Mucosa of descending colon (tissue), 3 donors: ENCODE results near the gene CCS. TPM values are rescaled to one million over a fixed set of nuclear protein-coding genes. Genes with fewer than 3 reads are reported as not detected.
"Not testable (repeated sequence)": the region's sequence is repeated elsewhere in the genome, so short reads cannot be mapped to it uniquely, and the experiment has no call there.

ENCODE experiments used
- ATAC-seq: fragments of 200-7000 bp; cut with Tn5 transposase; one replicate; pipeline ENCODE4 v1.9.1; 2020; ENCODE audit warnings: mild to moderate bottlenecking, moderate library complexity
- DNase-seq, 3 donors: peaks; one replicate each; pipeline ENCODE4 v3.0.0-alpha.2; 2020
- H3K36me3 ChIP-seq: fragments of 200-600 bp; one replicate; pipeline ENCODE4 v1.8.0; 2021; ENCODE audit warnings: low read depth, mild to moderate bottlenecking
- H3K4me1 ChIP-seq: fragments of 200-600 bp; one replicate; pipeline ENCODE4 v1.8.0; 2021; ENCODE audit warnings: low read depth, mild to moderate bottlenecking
- H3K4me3 ChIP-seq: fragments of 200-600 bp; one replicate; pipeline ENCODE4 v1.8.0; 2021; ENCODE audit warnings: mild to moderate bottlenecking
- H3K9me3 ChIP-seq: fragments of 200-600 bp; one replicate; pipeline ENCODE4 v1.8.0; 2021; ENCODE audit warnings: mild to moderate bottlenecking
- intact Hi-C, 2 donors: fragments of 100-400 bp; cut with DNase I in 1 of 2; cut with micrococcal nuclease in 1 of 2; formaldehyde crosslinking; loops; one replicate each; pipeline versions ENCODE4 v1.11.0 to v1.11.1; 2022; cut with DNase I, micrococcal nuclease
- total RNA-seq, 3 donors: library from RNA; stranded (reverse); fragmentation: NEBNext Ultra II Directional in 2 of 3; extraction: Animal tissue kit (Norgen Biotek cat#: 25700) in 2 of 3; gene quantifications; one replicate each; pipeline versions ENCODE4 v1.2.1 to v1.2.4, GENCODE V29; 2021 to 2023
- TF ChIP-seq, protein P1 (sequence below): fragments of 200-600 bp; IDR thresholded peaks from one replicate; pipeline ENCODE4 v1.8.0; 2022; ENCODE audit warnings: antibody characterized with exemption, mild to moderate bottlenecking
- donor health status: DM: no; HTN: no; CAD: no; lungs with moderate emphysema.
- donor health status: DM: no; HTN: no; CAD: no.
- donor health status: DM: no; HTN: yes; CAD: no.

The CCS gene
- total RNA-seq, 3 donors from 2014 or later = 34.9 to 50.7 (median 42.2) TPM

DNA sequence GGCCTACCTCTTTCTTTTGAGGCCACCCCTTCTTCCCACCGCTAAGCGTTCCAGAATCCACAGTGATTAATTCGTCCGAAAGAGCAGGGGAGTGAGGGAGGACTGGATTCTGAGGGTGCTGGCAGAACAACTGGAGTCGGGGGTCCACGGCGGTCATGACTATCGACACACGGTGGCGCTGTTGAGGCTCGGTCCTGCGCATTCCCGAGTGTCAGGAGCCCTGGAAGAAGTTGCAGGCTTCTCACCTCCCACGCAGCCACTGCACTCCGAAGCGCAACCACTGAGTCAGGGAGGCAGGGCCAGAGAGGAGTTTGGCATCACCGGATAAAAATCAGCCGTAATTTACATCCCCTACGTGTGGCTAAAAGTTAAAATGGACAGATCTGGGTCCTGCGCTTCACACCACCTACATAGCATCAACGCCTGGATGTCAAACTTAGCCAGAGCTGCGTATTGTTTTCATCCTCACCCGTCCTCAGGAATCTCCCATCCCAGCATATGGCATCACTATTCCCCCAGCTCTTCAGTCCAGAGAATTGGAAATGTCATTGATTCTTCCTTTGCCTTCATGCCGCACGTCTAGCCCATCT lies 13.9 kb upstream of the CCS start:
- intact Hi-C loops = loop anchor here (5.0 kb wide), 2 partner anchors 98 to 103 kb away; partner anchors contain the start of gene RBM4B (in 1 of the 2)
- Histone ChIP-seq H3K9me3 (peaks cover 11% of the 10 kb centered on the region), H3K4me3 (no peak overlapping the region), H3K4me1 (no peaks in the 10 kb centered on the region), H3K36me3 (no peaks in the 10 kb centered on the region)
- ATAC-seq (peak; percentile 87), DNase-seq (peak; percentile 67 to 84 (median 83))
- TF ChIP-seq, protein P1, sequence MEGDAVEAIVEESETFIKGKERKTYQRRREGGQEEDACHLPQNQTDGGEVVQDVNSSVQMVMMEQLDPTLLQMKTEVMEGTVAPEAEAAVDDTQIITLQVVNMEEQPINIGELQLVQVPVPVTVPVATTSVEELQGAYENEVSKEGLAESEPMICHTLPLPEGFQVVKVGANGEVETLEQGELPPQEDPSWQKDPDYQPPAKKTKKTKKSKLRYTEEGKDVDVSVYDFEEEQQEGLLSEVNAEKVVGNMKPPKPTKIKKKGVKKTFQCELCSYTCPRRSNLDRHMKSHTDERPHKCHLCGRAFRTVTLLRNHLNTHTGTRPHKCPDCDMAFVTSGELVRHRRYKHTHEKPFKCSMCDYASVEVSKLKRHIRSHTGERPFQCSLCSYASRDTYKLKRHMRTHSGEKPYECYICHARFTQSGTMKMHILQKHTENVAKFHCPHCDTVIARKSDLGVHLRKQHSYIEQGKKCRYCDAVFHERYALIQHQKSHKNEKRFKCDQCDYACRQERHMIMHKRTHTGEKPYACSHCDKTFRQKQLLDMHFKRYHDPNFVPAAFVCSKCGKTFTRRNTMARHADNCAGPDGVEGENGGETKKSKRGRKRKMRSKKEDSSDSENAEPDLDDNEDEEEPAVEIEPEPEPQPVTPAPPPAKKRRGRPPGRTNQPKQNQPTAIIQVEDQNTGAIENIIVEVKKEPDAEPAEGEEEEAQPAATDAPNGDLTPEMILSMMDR = peak; percentile 50

DNA sequence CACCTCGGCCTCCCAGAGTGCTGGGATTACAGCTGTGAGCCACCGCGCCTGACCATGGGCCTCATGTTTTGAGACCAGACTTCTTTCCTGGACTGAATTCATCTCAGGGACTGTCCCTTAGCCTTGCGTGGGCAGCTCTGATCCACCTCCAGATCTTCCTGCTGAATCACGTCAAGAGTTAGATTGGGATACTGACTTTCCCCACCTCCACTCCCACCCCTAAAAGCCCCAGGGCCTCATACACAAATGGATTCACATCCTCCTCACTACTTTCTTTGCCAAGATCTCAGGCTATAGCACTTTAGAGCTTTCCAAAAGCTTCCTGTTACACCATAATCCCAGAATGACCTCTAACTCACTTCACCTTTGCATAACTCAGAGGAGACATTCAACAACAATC lies 12.2 kb upstream of the CCS start:
- Histone ChIP-seq H3K9me3 (peaks cover 11% of the 10 kb centered on the region), H3K4me1 (no peaks in the 10 kb centered on the region), H3K4me3 (no peak overlapping the region), H3K36me3 (no peaks in the 10 kb centered on the region)
- ATAC-seq (no peak), DNase-seq (no peak)
- TF ChIP-seq, protein P1 = no peak
- intact Hi-C loops = no loop called here

DNA sequence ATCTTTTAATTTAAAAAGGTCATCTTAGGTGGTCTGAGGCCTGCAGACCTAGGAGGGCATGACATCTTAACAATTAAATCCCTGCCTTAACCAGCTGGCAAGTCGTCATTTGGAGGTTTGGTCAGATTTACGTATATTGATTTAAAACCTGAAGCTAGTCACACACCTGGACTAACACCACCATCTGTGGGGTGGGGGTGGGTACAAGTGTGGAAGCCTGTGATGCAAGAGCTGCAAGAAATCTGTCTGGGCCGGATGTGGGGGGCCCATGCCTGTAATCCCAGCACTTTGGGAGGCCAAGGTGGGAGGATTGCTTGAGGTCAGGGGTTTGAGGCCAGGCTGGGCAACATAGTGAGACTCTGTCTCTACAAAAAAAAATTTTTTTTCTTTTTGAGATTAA lies 11.7 kb upstream of the CCS start:
- Histone ChIP-seq H3K4me1 (no peaks in the 10 kb centered on the region), H3K9me3 (peaks cover 11% of the 10 kb centered on the region), H3K36me3 (no peaks in the 10 kb centered on the region), H3K4me3 (no peak overlapping the region)
- TF ChIP-seq, protein P1 = no peak
- intact Hi-C loops = no loop called here
- no peak for ATAC-seq
- DNase-seq = no peak

DNA sequence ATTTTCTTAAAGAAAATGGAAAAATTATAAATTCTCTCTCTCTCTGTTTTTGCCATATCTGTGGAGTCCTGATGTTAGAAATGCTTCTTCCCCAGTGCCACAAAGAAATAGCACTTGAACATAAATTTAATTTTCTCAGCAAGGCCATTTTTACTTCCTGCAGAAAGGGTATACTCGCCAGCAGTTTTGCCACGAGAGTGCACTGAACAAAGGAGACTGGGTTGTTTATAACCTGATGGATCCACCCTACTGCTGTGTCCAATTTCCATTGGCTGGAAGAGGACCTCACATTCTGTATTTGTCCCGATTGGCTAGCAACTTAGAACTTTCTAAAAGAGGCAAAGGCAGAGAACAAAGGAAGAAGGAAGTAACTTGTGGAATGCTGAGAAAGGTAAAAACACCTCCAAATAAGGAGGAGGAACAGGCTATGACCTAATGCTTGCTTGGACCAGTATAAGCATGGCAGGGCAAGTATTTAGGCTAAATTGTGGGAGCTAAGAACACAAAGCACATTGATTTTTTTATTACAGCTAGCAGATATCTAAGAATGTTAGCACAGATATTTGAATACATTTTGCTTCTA lies 10.3 kb upstream of the CCS start:
- H3K4me3 ChIP-seq, H3K4me1 ChIP-seq, DNase-seq, ATAC-seq, intact Hi-C loops, H3K36me3 ChIP-seq: not testable (repeated sequence)
- H3K9me3 ChIP-seq = peaks cover 11% of the 10 kb centered on the region

DNA sequence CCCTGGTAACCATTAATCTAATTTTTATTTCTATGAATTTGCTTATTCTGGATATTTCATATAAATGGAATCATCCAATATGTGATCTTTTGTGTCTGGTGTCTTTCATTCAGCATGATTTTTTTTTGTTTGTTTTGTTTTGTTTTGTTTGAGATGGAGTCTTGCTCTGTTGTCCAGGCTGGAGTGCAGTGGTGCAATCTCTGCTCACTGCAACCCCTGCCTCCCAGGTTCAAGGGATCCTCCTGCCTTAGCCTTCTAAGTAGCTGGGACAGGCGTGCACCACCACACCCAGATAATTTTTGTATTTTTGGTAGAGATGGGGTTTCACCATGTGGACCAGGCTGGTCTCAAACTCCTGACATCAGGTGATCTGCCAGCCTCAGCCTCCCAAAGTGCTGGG lies 7.5 kb upstream of the CCS start:
- H3K4me3 ChIP-seq, DNase-seq, intact Hi-C loops, H3K36me3 ChIP-seq, ATAC-seq, H3K4me1 ChIP-seq: not testable (repeated sequence)
- peaks cover 11% of the 10 kb centered on the region for H3K9me3 ChIP-seq

DNA sequence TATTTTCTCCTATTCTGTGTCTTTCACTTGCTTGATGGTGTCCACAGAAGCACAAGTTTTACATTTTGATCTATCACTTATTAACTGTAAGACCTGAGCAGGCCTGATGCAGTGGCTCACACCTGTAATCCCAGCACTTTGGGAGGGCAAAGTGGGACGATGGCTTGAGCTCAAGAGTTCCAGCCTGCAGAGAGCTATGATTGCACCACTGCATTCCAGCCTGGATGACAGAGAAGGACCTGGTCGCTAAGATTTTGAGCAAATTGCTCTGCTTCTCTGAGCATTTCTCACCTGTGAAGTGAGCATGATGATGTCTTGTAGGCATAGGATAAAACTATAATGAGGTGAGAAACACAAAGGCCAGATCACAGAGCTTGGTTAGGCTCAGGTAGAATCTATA lies 6.8 kb upstream of the CCS start:
- H3K4me3 ChIP-seq = no peak overlapping the region
- intact Hi-C loops = no loop called here
- no peaks in the 10 kb centered on the region for H3K4me1 ChIP-seq
- TF ChIP-seq, protein P1 = no peak
- H3K36me3 ChIP-seq = no peaks in the 10 kb centered on the region
- peaks cover 11% of the 10 kb centered on the region for H3K9me3 ChIP-seq
- no peak for ATAC-seq
- no peak for DNase-seq

DNA sequence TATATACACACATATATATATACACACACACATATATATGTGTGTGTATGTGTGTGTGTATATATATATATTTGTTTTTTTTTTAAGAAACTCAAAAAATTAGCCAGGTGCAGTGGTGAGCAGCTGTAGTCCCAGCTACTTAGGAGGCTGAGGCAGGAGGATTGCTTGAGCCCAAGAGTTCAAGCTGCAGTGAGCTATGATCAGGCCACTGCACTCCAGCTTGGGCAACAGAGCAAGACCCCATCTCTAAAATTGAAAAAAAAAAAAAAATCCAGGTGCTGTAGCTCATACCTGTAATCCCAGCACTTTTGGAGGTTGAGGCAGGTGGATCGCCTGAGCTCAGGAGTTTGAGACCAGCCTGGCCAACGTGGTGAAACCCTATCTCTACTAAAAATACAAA lies 3.7 kb upstream of the CCS start:
- H3K4me1 ChIP-seq, intact Hi-C loops, H3K36me3 ChIP-seq, H3K9me3 ChIP-seq, H3K4me3 ChIP-seq, DNase-seq, ATAC-seq: not testable (repeated sequence)
